GM12878 (cell line): ENCODE data around the gene TACR1. TPM values are rescaled to one million over a fixed set of nuclear protein-coding genes. Genes with fewer than 3 reads are reported as not detected.

Experiments used
- ATAC-seq: fragments of 200-7000 bp; cut with Tn5 transposase; 3 replicates; pipeline ENCODE4 v1.9.1; 2020; ENCODE audit warnings: mild to moderate bottlenecking, moderate library complexity
- BruUV-seq: library from RNA; stranded (reverse); fragments of 400-500 nt; replicated peaks from 2 replicates; lab custom pipeline; 2021; lab: Mats Ljungman, UMichigan
- CTCF ChIA-PET: fragments of 300-600 bp; sonication (Branson Sonifier 250); formaldehyde crosslinking; extraction: SDS; loops from one replicate; lab custom pipeline; 2021; ENCODE audit warnings: inconsistent platforms; lab: Yijun Ruan, JAX
- POLR2A ChIA-PET: fragments of 350-600 bp; formaldehyde crosslinking; extraction: SDS; loops from one replicate; lab custom pipeline; 2021; ENCODE audit warnings: inconsistent platforms; lab: Charles Lee
- RAD21 ChIA-PET: fragments of 300-600 bp; sonication (Branson Sonifier 250); formaldehyde crosslinking; loops from one replicate; lab custom pipeline; 2023; ENCODE audit warnings: antibody characterized with exemption; ENCODE audit not compliant: unreplicated experiment; lab: Charles Lee
- SMC1A ChIA-PET: fragments of 300-600 bp; sonication (Branson Sonifier 250); formaldehyde crosslinking; loops from one replicate; lab custom pipeline; 2023; ENCODE audit not compliant: unreplicated experiment, uncharacterized antibody; lab: Charles Lee
- DNase-seq: peaks from one replicate; pipeline ENCODE4 v3.0.0-alpha.2; 2011; ENCODE audit warnings: low read depth, low spot score
- FAIRE-seq: peaks from 3 replicates; lab custom pipeline; 2011; peaks lifted over from hg19 to GRCh38; lab: Jason Lieb, UNC
- H2AFZ ChIP-seq: 2 replicates; pipeline ENCODE4 v1.6.0; 2011; ENCODE audit warnings: low read depth, low read length, control low read depth; ENCODE audit not compliant: control insufficient read depth
- H3K27ac ChIP-seq: 2 replicates; pipeline ENCODE4 v1.5.1; 2011; ENCODE audit warnings: control low read depth; ENCODE audit not compliant: control insufficient read depth, insufficient read depth
- H3K27me3 ChIP-seq, 2 experiments: replicated peaks in 1 of 2; 2 replicates each; pipeline versions ENCODE4 v1.6.0 to v1.6.1; 2011; ENCODE audit warnings: low read length in 1 of 2; ENCODE audit not compliant: control insufficient read depth in 2 of 2, insufficient read depth in 2 of 2
- H3K36me3 ChIP-seq, 2 experiments: 2 replicates each; pipeline ENCODE4 v1.5.1; 2011; ENCODE audit warnings: low read length in 1 of 2; ENCODE audit not compliant: control insufficient read depth in 2 of 2, insufficient read depth in 2 of 2
- H3K4me1 ChIP-seq: 2 replicates; pipeline ENCODE4 v1.6.1; 2011; ENCODE audit warnings: mild to moderate bottlenecking, low read length, moderate library complexity, mixed read lengths; ENCODE audit not compliant: control insufficient read depth, insufficient read depth
- H3K4me2 ChIP-seq: 2 replicates; pipeline ENCODE4 v1.6.0; 2011; ENCODE audit warnings: control low read depth; ENCODE audit not compliant: control insufficient read depth, insufficient read depth
- H3K4me3 ChIP-seq: fragments of 200-600 bp; sonication (generic); 2 replicates; pipeline ENCODE4 v1.5.1; 2016
- H3K79me2 ChIP-seq: 2 replicates; pipeline ENCODE4 v1.6.0; 2011; ENCODE audit warnings: low read length; ENCODE audit not compliant: control insufficient read depth, insufficient read depth
- H3K9ac ChIP-seq: 2 replicates; pipeline ENCODE4 v1.8.0; 2011; ENCODE audit warnings: low read length, control low read depth, mixed read lengths; ENCODE audit not compliant: control insufficient read depth, insufficient read depth
- H3K9me3 ChIP-seq: replicated peaks from 3 replicates; pipeline ENCODE4 v1.5.1; 2011; ENCODE audit warnings: mild to moderate bottlenecking, low read length; ENCODE audit not compliant: control insufficient read depth, insufficient read depth
- H4K20me1 ChIP-seq: 2 replicates; pipeline ENCODE4 v1.6.0; 2011; ENCODE audit not compliant: control insufficient read depth, insufficient read depth
- BACH1 ChIP-seq: fragments of 450-650 bp; IDR thresholded peaks from 2 replicates; pipeline ENCODE4 v1.6.1; 2017; ENCODE audit warnings: mild to moderate bottlenecking, borderline replicate concordance
- BRCA1 ChIP-seq: IDR thresholded peaks from 2 replicates; pipeline ENCODE4 v1.6.1; 2011; ENCODE audit warnings: low read depth, low read length, improper control_type of control experiment
- CBX3 ChIP-seq: fragments of 200-600 bp; sonication (generic); IDR thresholded peaks from 2 replicates; pipeline ENCODE4 v1.6.1; 2016; ENCODE audit warnings: low read depth, borderline replicate concordance
- FOS ChIP-seq: IDR thresholded peaks from 3 replicates; pipeline ENCODE4 v1.6.1; 2011; ENCODE audit warnings: borderline replicate concordance; ENCODE audit not compliant: insufficient read length; ENCODE audit errors: extremely low read depth
- MTA3 ChIP-seq: IDR thresholded peaks from 2 replicates; pipeline ENCODE4 v1.6.1; 2012; ENCODE audit warnings: low read length, inconsistent platforms, borderline replicate concordance
- MYB ChIP-seq: fragments of 150-350 bp; IDR thresholded peaks from 2 replicates; pipeline ENCODE4 v1.6.1; 2014; ENCODE audit warnings: mild to moderate bottlenecking, low read depth, low read length, borderline replicate concordance
- MYC ChIP-seq: IDR thresholded peaks from 2 replicates; pipeline ENCODE4 v1.6.1; 2011; ENCODE audit warnings: mild to moderate bottlenecking, low read length, moderate library complexity, inconsistent platforms; ENCODE audit not compliant: insufficient read depth, insufficient replicate concordance, insufficient read length, severe bottlenecking
- NFXL1 ChIP-seq: fragments of 450-650 bp; IDR thresholded peaks from 2 replicates; pipeline ENCODE4 v1.6.1; 2017; ENCODE audit warnings: antibody characterized with exemption, mild to moderate bottlenecking, borderline replicate concordance
- PAX5 ChIP-seq: IDR thresholded peaks from 2 replicates; pipeline ENCODE4 v1.6.1; 2011; ENCODE audit warnings: low read depth, low read length, borderline replicate concordance
- RBBP5 ChIP-seq: fragments of 200-600 bp; sonication (generic); conservative IDR thresholded peaks from 2 replicates; pipeline ENCODE4 v1.6.1; 2016
- SMAD5 ChIP-seq: IDR thresholded peaks from 2 replicates; pipeline ENCODE4 v1.6.1; 2016; ENCODE audit warnings: antibody characterized with exemption, low read depth
- SREBF2 ChIP-seq: IDR thresholded peaks from 2 replicates; pipeline ENCODE4 v1.6.1; 2012; ENCODE audit warnings: mild to moderate bottlenecking, low read length
- SUZ12 ChIP-seq: fragments of 200-600 bp; sonication (generic); IDR thresholded peaks from one replicate; pipeline ENCODE4 v1.6.1; 2018; ENCODE audit warnings: antibody characterized with exemption, mild to moderate bottlenecking; ENCODE audit not compliant: unreplicated experiment
- TARDBP ChIP-seq: IDR thresholded peaks from 2 replicates; pipeline ENCODE4 v1.6.1; 2016; ENCODE audit warnings: borderline replicate concordance
- WGBS: methylation state at CpG from one replicate; pipeline ENCODE4 v1.1.6; 2016; ENCODE audit warnings: low lambda C conversion rate; ENCODE audit not compliant: insufficient replicate concordance, insufficient coverage; ENCODE audit errors: missing lambda C conversion rate; 5-methylcytosine and 5-hydroxymethylcytosine counted together
- in situ Hi-C: fragments of 300-500 bp; cut with MboI; formaldehyde crosslinking; loops from 9 replicates; pipeline ENCODE4 v1.14.3; 2018; ENCODE audit warnings: mixed read lengths
- intact Hi-C: fragments of 100-400 bp; cut with micrococcal nuclease; formaldehyde crosslinking; loops from one replicate; pipeline ENCODE4 v1.14.2; 2022; ENCODE audit not compliant: unreplicated experiment
- polyA plus RNA-seq, 11 experiments: library from polyadenylated mRNA; depleted of rRNA in 4 of 11; unstranded in 6 of 11; stranded (reverse) in 5 of 11; fragments of >200 nt; fragmentation: Nextera tagmentation in 4 of 11; fragmentation: Illumina TruSeq in 1 of 11; extraction: Ambion mirVana in 4 of 11; extraction: Trizol in 1 of 11; gene quantifications; 1 replicate in 1 of 11; 2 replicates in 10 of 11; pipeline versions ENCODE4 v1.2.1 to v1.2.3, GENCODE V29; 2011 to 2016; ENCODE audit warnings: inconsistent platforms in 2 of 11, missing spikeins in 2 of 11, low read depth in 1 of 11
- total RNA-seq, 4 experiments: library from RNA; depleted of rRNA in 3 of 4; stranded (reverse); fragments of >200 nt in 3 of 4; fragmentation: Illumina TruSeq in 1 of 4; extraction: Trizol in 1 of 4; gene quantifications; 2 replicates each; pipeline versions ENCODE4 v1.2.1 to v1.2.3, GENCODE V29; 2013 to 2021
- TF ChIP-seq, protein P1 (sequence below): fragments of 450-650 bp; IDR thresholded peaks from 2 replicates; pipeline ENCODE4 v1.6.1; 2014; ENCODE audit warnings: mild to moderate bottlenecking
- TF ChIP-seq, protein P2 (sequence below): IDR thresholded peaks from 2 replicates; pipeline ENCODE4 v1.6.1; 2011; ENCODE audit warnings: borderline replicate concordance, low read depth, mild to moderate bottlenecking, moderate library complexity, low read length; ENCODE audit not compliant: insufficient read depth, poor library complexity, severe bottlenecking

Gene TACR1
- total and polyA plus RNA-seq, 10 of the 15 experiments (the other 5 are each of a cell fraction or from before 2014, with no cell fraction given) = 0.04 to 1.4 (median 0.15) TPM

DNA sequence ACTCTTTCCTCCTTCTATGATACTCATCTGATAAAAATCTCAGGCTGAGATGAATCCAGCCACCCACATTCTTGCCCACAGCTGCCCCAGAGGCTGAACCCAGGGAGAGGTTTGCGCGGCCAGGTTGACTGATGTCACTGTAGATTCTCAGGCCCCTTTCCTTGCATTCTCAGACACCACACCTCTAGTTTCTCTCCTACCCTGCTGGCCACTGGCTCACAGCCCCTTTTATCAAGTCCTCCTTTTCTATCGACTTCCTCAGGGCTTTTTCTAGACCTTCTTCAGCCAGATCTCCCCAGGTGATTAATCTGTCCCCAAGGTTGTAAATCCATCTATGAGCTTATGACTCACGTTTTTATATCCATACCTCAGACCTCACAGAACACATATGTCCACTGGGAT lies 99.8 kb downstream of the TACR1 start:
- no TSS peak for BruUV-seq
- Histone ChIP-seq H3K9me3 (no peaks in the 10 kb centered on the region; the same call in 2 of the 3 replicates), H3K36me3 (no peaks in the 10 kb centered on the region), H3K79me2 (no peaks in the 10 kb centered on the region), H2AFZ (no peak overlapping the region), H3K4me2 (no peak overlapping the region), H3K27me3 (no peaks in the 10 kb centered on the region), H3K9ac (no peak overlapping the region), H3K27ac (no peak overlapping the region), H4K20me1 (no peaks in the 10 kb centered on the region), H3K4me3 (no peak overlapping the region), H3K4me1 (no peaks in the 10 kb centered on the region)
- ChIA-PET RAD21 (interaction anchor here (0.9 to 2.1 kb wide), 4 partner anchors 9 to 509 kb away, joined by 3 to 6 read pairs (median 4); no protein-coding TSS in a partner anchor), SMC1A (interaction anchor here (1.3 to 2.4 kb wide), 9 partner anchors 9 to 509 kb away, joined by 3 to 14 read pairs (median 7); no protein-coding TSS in a partner anchor), CTCF (interaction anchor here (0.8 to 2.5 kb wide), 12 partner anchors 9 to 509 kb away, joined by 3 to 13 read pairs (median 6); no protein-coding TSS in a partner anchor), POLR2A (no interaction called here)
- no peak; the same call in 2 of the 3 replicates for ATAC-seq
- TF ChIP-seq CBX3 = no peak
- no peak for TF ChIP-seq BACH1
- no peak for TF ChIP-seq FOS
- TF ChIP-seq PAX5 = no peak
- TF ChIP-seq MTA3 = no peak
- no peak for TF ChIP-seq SUZ12
- no peak for TF ChIP-seq TARDBP
- TF ChIP-seq, protein P1, sequence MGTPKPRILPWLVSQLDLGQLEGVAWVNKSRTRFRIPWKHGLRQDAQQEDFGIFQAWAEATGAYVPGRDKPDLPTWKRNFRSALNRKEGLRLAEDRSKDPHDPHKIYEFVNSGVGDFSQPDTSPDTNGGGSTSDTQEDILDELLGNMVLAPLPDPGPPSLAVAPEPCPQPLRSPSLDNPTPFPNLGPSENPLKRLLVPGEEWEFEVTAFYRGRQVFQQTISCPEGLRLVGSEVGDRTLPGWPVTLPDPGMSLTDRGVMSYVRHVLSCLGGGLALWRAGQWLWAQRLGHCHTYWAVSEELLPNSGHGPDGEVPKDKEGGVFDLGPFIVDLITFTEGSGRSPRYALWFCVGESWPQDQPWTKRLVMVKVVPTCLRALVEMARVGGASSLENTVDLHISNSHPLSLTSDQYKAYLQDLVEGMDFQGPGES = no peak
- TF ChIP-seq MYC = no peak
- TF ChIP-seq MYB = no peak
- TF ChIP-seq RBBP5 = no peak
- TF ChIP-seq, protein P2, sequence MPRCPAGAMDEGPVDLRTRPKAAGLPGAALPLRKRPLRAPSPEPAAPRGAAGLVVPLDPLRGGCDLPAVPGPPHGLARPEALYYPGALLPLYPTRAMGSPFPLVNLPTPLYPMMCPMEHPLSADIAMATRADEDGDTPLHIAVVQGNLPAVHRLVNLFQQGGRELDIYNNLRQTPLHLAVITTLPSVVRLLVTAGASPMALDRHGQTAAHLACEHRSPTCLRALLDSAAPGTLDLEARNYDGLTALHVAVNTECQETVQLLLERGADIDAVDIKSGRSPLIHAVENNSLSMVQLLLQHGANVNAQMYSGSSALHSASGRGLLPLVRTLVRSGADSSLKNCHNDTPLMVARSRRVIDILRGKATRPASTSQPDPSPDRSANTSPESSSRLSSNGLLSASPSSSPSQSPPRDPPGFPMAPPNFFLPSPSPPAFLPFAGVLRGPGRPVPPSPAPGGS = no peak
- no peak for TF ChIP-seq NFXL1
- TF ChIP-seq SREBF2 = no peak
- no peak for TF ChIP-seq SMAD5
- no peak for TF ChIP-seq BRCA1
- in situ Hi-C loops = no loop called here
- DNase-seq = no peak
- FAIRE-seq = no peak
- intact Hi-C loops = no loop called here
- WGBS = 50% methylated on average over 4 of the region's 4 CpGs
